NCI-H524 treated with DMSO at 0.1 percent for 48 hours (cell line): ENCODE data around the gene POLA2.
"Not testable (repeated sequence)": the region's sequence is repeated elsewhere in the genome, so short reads cannot be mapped to it uniquely, and the experiment has no call there.

Source experiments
- DNase-seq: peaks from one replicate; lab custom pipeline; 2025; lab: John Stamatoyannopoulos, UW

POLA2 gene, protein sequence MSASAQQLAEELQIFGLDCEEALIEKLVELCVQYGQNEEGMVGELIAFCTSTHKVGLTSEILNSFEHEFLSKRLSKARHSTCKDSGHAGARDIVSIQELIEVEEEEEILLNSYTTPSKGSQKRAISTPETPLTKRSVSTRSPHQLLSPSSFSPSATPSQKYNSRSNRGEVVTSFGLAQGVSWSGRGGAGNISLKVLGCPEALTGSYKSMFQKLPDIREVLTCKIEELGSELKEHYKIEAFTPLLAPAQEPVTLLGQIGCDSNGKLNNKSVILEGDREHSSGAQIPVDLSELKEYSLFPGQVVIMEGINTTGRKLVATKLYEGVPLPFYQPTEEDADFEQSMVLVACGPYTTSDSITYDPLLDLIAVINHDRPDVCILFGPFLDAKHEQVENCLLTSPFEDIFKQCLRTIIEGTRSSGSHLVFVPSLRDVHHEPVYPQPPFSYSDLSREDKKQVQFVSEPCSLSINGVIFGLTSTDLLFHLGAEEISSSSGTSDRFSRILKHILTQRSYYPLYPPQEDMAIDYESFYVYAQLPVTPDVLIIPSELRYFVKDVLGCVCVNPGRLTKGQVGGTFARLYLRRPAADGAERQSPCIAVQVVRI

DNA sequence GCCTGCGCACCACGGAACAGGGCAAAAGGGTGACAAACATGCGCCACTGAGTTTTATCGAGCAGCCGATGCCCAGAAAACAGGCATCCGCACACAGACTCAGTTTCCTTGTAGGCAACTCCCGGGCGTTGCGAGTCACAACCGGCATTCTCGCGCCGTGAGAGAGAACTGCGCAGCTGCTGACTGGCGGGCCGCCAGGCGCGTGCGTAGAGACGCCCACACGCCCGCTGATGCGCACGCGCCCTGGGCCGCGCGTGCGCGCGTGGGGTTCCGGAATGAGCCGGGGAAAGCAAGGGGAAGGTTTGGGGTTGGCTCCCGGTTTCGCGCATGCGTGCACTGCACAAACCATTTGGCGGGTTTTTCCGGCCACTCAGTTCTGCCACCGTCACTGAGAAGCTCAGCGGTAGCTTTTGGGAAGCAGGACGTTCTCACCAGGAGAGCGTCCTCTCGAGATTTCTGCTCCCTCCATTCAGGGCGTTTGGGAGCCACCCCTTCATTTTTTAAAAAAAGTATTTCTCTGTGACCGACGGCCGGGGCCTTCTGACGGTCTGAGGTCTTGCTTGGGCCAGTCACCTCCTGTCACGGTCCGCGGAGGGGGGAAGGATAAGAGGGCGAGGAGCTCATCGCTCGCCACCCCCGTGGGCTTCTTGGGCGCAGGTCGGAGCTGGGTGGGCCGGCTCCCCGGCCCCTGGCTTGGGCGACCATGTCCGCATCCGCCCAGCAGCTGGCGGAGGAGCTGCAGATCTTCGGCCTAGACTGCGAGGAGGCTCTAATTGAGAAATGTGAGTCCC, at the start of gene POLA2:
TSS of gene POLA2 (plus strand) at position 372 of the 790 bp plus-strand sequence. CDS start at position 703, 331 bp downstream.
- DNase-seq: peak; percentile 63

- no peak for DNase-seq
Observed at GRCh38 chr11:65212226-65212801, 49.4 kb upstream of the POLA2 start.

- no peak for DNase-seq
Observed at GRCh38 chr11:65213322-65214211, 48.2 kb upstream of the POLA2 start.

- DNase-seq: no peak
Observed at GRCh38 chr11:65214212-65214845, 47.4 kb upstream of the POLA2 start.

- no peak for DNase-seq
Observed at GRCh38 chr11:65215441-65216076, 46.2 kb upstream of the POLA2 start.

- DNase-seq: no peak
Observed at GRCh38 chr11:65216830-65217229, 44.9 kb upstream of the POLA2 start.

DNA sequence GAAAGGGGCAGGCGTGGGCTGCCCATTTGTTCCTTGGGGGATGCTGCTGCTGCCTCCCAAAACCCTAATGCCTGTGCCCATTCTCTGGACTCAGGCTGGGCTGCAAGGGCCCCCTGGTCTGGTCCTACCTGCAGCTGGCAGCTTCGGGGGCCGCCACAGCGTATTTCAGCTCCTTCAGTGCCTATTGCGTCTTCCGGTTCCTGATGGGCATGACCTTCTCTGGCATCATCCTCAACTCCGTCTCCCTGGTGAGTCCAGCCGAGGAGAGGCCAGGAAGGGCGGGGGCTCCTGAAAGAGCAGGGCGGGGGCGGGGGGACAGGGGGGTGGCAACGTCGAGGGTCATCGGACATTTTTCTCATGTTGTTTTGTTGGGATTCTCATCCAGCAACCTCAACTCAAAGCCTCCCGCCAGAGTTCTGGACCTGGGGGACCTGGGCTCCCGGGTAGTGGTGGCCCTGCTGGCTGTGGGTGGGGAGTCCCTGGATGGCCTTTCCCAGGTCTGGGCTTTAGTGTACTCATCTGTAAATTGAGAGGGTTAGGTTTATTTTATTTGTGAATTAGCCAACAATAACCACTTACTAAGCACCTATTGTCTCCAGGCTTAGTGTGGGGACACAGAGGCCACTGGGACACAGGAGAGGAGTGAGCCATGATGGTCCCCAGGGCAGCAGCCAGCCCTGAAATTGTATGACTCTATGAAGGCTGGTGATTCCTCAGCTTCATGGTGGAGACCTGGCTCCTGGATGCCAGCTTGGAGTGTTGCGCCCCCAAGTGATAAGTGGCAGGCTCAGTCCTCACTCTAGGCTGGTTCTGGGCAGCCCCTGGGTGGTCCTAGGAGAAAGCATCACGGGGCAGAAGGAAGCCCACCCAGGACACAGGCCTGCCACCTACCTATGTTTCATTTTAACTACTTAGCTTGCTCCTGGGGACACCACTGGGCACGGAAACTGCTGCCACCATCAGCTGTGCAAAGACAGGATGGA, 44.0 kb upstream of the POLA2 start:
- DNase-seq: no peak

- DNase-seq: no peak
Observed at GRCh38 chr11:65218446-65218845, 43.3 kb upstream of the POLA2 start.

GRCh38 chr11:65219930-65220213, 41.9 kb upstream of the POLA2 start:
- no peak for DNase-seq

DNA sequence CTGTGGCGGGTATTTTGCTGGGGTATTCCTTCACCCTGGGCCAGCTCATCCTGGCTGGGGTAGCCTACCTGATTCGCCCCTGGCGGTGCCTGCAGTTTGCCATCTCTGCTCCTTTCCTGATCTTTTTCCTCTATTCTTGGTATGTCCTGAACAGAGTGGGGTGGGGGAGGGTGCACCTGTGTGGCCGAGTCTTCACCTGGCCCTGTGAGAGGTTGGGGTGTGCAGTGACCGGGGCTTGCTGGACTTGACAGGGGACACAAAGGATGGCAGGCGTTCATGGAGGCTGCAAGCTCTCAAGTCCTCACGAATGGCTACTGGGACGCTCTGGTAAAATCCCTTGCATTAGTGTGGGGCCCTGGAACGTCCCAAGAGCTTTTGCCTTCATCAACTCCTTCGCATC, 40.7 kb upstream of the POLA2 start:
- DNase-seq: no peak

GRCh38 chr11:65223011-65223410, 38.8 kb upstream of the POLA2 start:
- DNase-seq: no peak

- DNase-seq: no peak
Observed at GRCh38 chr11:65224930-65225278, 36.9 kb upstream of the POLA2 start.

- DNase-seq: no peak
Observed at GRCh38 chr11:65225279-65226102, 36.3 kb upstream of the POLA2 start.

GRCh38 chr11:65226103-65226442, 35.7 kb upstream of the POLA2 start:
- no peak for DNase-seq

DNA sequence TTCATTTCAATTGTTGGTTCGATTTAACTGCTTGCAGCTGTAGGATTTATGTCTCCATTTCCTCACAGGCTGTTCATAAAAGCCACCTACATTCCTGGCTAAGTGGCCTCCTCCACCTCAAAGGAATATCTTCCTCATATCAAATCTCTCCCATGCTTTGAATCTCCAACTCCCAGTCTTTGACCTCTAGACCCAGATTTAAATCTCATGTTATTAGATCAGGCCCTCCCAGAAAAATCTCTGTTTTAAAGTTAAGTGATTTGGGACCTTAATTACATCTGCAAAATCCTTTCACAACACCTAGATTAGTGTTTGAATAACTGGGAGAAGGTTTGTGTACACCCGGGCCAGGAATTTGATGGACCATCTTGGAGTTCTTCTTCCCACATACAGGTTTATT, 33.9 kb upstream of the POLA2 start:
- DNase-seq: no peak

DNA sequence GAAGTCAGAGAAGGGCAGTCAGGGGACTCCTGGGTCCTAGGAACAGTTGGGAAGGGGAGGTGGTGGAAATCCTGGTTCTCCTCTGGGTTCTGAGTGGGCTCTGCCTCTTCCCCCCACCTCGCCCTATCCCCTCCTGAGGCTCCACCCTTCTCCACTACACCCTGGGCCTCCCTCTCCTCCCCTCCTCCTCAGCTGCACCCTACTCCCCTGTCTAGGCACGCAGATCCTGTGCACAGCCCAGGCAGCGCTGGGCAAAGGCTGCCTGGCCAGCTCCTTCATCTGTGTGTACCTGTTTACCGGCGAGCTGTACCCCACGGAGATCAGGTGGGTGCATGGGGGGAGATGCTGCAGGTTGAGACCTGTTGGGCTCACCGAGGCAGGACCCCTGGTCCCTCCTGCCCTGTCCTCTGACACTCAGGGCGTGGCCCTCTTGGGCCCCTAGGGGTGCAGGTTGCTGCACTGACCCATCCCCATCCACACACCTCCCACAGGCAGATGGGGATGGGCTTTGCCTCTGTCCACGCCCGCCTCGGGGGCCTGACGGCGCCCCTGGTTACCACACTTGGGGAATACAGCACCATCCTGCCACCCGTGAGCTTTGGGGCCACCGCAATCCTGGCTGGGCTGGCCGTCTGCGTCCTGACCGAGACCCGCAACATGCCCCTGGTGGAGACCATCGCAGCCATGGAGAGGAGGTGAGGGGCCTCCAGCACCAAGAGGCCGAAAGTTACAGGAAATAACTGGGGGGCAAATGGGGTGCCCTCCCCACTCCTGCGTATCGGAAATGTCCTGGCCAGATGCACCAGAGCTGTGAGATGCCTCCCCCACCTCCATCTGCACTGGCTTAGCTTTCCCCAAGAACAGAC, 25.3 kb upstream of the POLA2 start:
- DNase-seq: no peak

DNA sequence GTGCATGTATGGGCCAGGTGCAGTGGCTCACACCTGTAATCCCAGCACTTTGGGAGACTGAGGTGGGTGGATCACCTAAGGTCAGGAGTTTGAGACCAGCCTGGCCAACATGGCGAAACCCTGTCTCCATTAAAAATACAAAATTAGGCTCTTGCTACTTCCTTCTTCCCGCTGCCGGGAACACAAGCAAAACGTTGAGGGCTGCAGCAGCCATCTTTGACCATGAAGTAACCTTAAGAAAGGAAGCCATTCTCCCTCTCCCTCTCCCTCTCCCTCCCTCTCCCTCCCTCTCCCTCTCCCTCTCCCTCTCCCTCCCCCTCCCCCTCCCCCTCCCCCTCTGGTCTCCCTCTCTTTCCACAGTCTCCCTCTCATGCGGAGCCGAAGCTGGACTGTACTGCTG, 23.5 kb upstream of the POLA2 start:
- not testable (repeated sequence) for DNase-seq

DNA sequence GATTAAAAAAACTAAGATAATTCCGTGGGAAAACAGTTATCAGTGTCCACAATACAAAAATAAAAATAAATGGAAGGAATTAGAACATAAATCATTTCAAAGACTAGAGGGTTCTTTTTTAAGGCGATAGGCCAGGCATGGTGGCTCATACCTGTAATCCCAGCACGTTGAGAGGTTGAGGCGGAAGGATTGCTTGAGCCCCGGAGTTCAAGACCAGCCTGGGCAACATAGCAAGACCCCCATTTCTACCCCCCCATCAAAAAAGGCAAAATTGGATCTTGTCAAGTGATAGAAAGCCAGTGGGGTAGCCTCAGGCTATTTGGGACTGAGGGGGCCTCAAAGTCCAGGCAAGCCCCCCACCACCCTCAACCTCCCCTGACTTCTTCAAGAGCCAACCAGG, 20.6 kb upstream of the POLA2 start:
- no peak for DNase-seq
